ENCODE data around the gene CMTM7. TPM values are rescaled to one million over a fixed set of nuclear protein-coding genes. Genes with fewer than 3 reads are reported as not detected.
"Not testable (repeated sequence)": the region's sequence is repeated elsewhere in the genome, so short reads cannot be mapped to it uniquely, and the experiment has no call there.

The CMTM7 gene
- total RNA-seq, 1 donor from 2014 or later, result 19.3 TPM

- no peak for DNase-seq (ENCODE audit: low spot score)
These were observed 67.8 kb downstream of the CMTM7 start for GRCh38 chr3:32459450-32459849.

- no peak for DNase-seq (ENCODE audit: low spot score)
These were observed 68.5 kb downstream of the CMTM7 start for GRCh38 chr3:32460031-32460749.

- DNase-seq (ENCODE audit: low spot score), result not testable (repeated sequence)
These were observed 69.3 kb downstream of the CMTM7 start for GRCh38 chr3:32460817-32461496.

GRCh38 chr3:32462191-32462986, 70.7 kb downstream of the CMTM7 start:
- not testable (repeated sequence) for DNase-seq (ENCODE audit: low spot score)

GRCh38 chr3:32463415-32463814, 71.8 kb downstream of the CMTM7 start:
- DNase-seq (ENCODE audit: low spot score), result not testable (repeated sequence)

- not testable (repeated sequence) for DNase-seq (ENCODE audit: low spot score)
These were observed 73.1 kb downstream of the CMTM7 start for GRCh38 chr3:32464726-32465125.

GRCh38 chr3:32466808-32467207, 75.2 kb downstream of the CMTM7 start:
- DNase-seq (ENCODE audit: low spot score), result not testable (repeated sequence)

GRCh38 chr3:32467333-32468070, 75.8 kb downstream of the CMTM7 start:
- peak; percentile 69 for DNase-seq (ENCODE audit: low spot score)

GRCh38 chr3:32469151-32469874, 77.7 kb downstream of the CMTM7 start:
- DNase-seq (ENCODE audit: low spot score), result no peak

- no peak for DNase-seq (ENCODE audit: low spot score)
These were observed 78.7 kb downstream of the CMTM7 start for GRCh38 chr3:32470362-32470761.

GRCh38 chr3:32471246-32471645, 79.6 kb downstream of the CMTM7 start:
- no peak for DNase-seq (ENCODE audit: low spot score)

GRCh38 chr3:32472151-32472550, 80.5 kb downstream of the CMTM7 start:
- DNase-seq (ENCODE audit: low spot score), result not testable (repeated sequence)

GRCh38 chr3:32474201-32474600, 82.5 kb downstream of the CMTM7 start:
- DNase-seq (ENCODE audit: low spot score), result no peak

GRCh38 chr3:32480604-32481003, 89.0 kb downstream of the CMTM7 start:
- no peak for DNase-seq (ENCODE audit: low spot score)

GRCh38 chr3:32481791-32482631, 90.4 kb downstream of the CMTM7 start:
- no peak for DNase-seq (ENCODE audit: low spot score)

GRCh38 chr3:32482693-32483092, 91.0 kb downstream of the CMTM7 start:
- no peak for DNase-seq (ENCODE audit: low spot score)

GRCh38 chr3:32483772-32484171, 92.1 kb downstream of the CMTM7 start:
- DNase-seq (ENCODE audit: low spot score), result no peak

- no peak for DNase-seq (ENCODE audit: low spot score)
These were observed 92.8 kb downstream of the CMTM7 start for GRCh38 chr3:32484436-32484835.

- DNase-seq (ENCODE audit: low spot score), result no peak
These were observed 96.3 kb downstream of the CMTM7 start for GRCh38 chr3:32487781-32488473.
